OCI-LY3 (cell line): ENCODE results near the gene GTF3C5.
"Not testable (repeated sequence)": the region's sequence is repeated elsewhere in the genome, so short reads cannot be mapped to it uniquely, and the experiment has no call there.

Source experiments
- H2AFZ ChIP-seq: fragments of 200-600, 300-600 bp; shearing (Covaris generic); 2 replicates; pipeline ENCODE4 v1.6.0; 2014; ENCODE audit warnings: antibody characterized with exemption, low read depth, low read length
- H3K27ac ChIP-seq: fragments of 200-600, 300-600 bp; sonication (generic); 2 replicates; pipeline ENCODE4 v1.5.1; 2014; ENCODE audit warnings: mild to moderate bottlenecking, low read length, moderate library complexity, mixed read lengths
- H3K27me3 ChIP-seq: fragments of 200-600, 300-600 bp; sonication (generic); 2 replicates; pipeline ENCODE4 v1.6.1; 2014; ENCODE audit warnings: low read depth, low read length, mixed read lengths
- H3K36me3 ChIP-seq: fragments of 200-600, 300-600 bp; sonication (generic); replicated peaks from 2 replicates; pipeline ENCODE3; 2014; ENCODE audit warnings: low read depth, low read length, mixed read lengths
- H3K4me1 ChIP-seq: fragments of 300-600, 200-600 bp; sonication (generic); 2 replicates; pipeline ENCODE4 v1.6.1; 2014; ENCODE audit warnings: low read length, mixed read lengths
- H3K4me2 ChIP-seq: fragments of 200-600, 300-600 bp; sonication (generic); 2 replicates; pipeline ENCODE4 v1.6.1; 2014; ENCODE audit warnings: low read length, mixed read lengths
- H3K4me3 ChIP-seq: fragments of 300-600, 200-600 bp; sonication (generic); 2 replicates; pipeline ENCODE4 v1.5.1; 2014; ENCODE audit warnings: antibody characterized with exemption, mild to moderate bottlenecking, low read length, moderate library complexity
- H3K79me2 ChIP-seq: fragments of 300-600, 200-600 bp; shearing (Covaris generic); 2 replicates; pipeline ENCODE4 v1.6.1; 2014; ENCODE audit warnings: mild to moderate bottlenecking, low read length, mixed read lengths
- H3K9ac ChIP-seq: fragments of 300-600, 200-600 bp; shearing (Covaris generic); 2 replicates; pipeline ENCODE4 v1.6.0; 2014; ENCODE audit warnings: mild to moderate bottlenecking, low read length, moderate library complexity
- H3K9me3 ChIP-seq: fragments of 200-600, 300-600 bp; shearing (Covaris generic); 2 replicates; pipeline ENCODE4 v1.6.1; 2014; ENCODE audit warnings: low read length, mixed read lengths; ENCODE audit not compliant: insufficient read depth
- H4K20me1 ChIP-seq: fragments of 200-600, 300-600 bp; sonication (generic); 2 replicates; pipeline ENCODE4 v1.6.1; 2016; ENCODE audit warnings: low read length, mixed read lengths; ENCODE audit not compliant: insufficient read depth
- EZH2phosphoT487 ChIP-seq: fragments of 200-600 bp; shearing (Covaris generic); IDR thresholded peaks from 2 replicates; pipeline ENCODE4 v1.6.1; 2018; ENCODE audit warnings: antibody characterized with exemption, mixed run types, low read depth
- TF ChIP-seq, protein P1 (sequence below): fragments of 200-600, 300-600 bp; sonication (generic); IDR thresholded peaks from 2 replicates; pipeline ENCODE4 v1.5.1; 2014; ENCODE audit warnings: antibody characterized with exemption, low read length, low read depth

GTF3C5 gene

GRCh38 chr9:133062569-133062968, 31.8 kb downstream of the GTF3C5 start:
- H3K4me2 ChIP-seq, H3K27me3 ChIP-seq, H4K20me1 ChIP-seq, H3K4me3 ChIP-seq, H3K36me3 ChIP-seq, H3K9me3 ChIP-seq, H3K79me2 ChIP-seq, H3K27ac ChIP-seq, H3K4me1 ChIP-seq, H3K9ac ChIP-seq, H2AFZ ChIP-seq: not testable (repeated sequence)

DNA sequence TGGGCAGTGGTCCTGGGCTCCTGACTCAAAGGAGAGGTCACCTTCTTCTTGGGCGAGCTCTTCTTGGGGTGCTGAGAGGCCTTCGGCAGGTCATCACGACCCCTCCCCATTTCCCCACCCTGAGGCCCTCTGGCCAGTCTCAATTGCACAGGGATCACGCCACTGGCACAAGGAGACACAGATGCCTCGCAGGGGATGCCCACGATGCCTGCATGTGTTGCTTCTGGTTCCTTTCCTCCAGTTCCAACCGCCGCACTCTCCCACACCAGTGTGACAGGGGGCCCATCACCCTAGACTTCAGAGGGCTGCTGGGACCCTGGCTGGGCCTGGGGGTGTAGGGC, 32.3 kb downstream of the GTF3C5 start:
- Histone ChIP-seq H3K27ac (no peak overlapping the region), H3K9me3 (no peaks in the 10 kb centered on the region), H4K20me1 (no peaks in the 10 kb centered on the region), H2AFZ (no peak overlapping the region), H3K9ac (no peak overlapping the region), H3K4me3 (no peak overlapping the region), H3K27me3 (no peaks in the 10 kb centered on the region), H3K79me2 (no peaks in the 10 kb centered on the region), H3K36me3 (no peaks in the 10 kb centered on the region), H3K4me2 (no peak overlapping the region), H3K4me1 (no peaks in the 10 kb centered on the region)
- no peak for TF ChIP-seq EZH2phosphoT487
- TF ChIP-seq, protein P1, sequence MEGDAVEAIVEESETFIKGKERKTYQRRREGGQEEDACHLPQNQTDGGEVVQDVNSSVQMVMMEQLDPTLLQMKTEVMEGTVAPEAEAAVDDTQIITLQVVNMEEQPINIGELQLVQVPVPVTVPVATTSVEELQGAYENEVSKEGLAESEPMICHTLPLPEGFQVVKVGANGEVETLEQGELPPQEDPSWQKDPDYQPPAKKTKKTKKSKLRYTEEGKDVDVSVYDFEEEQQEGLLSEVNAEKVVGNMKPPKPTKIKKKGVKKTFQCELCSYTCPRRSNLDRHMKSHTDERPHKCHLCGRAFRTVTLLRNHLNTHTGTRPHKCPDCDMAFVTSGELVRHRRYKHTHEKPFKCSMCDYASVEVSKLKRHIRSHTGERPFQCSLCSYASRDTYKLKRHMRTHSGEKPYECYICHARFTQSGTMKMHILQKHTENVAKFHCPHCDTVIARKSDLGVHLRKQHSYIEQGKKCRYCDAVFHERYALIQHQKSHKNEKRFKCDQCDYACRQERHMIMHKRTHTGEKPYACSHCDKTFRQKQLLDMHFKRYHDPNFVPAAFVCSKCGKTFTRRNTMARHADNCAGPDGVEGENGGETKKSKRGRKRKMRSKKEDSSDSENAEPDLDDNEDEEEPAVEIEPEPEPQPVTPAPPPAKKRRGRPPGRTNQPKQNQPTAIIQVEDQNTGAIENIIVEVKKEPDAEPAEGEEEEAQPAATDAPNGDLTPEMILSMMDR, result no peak

DNA sequence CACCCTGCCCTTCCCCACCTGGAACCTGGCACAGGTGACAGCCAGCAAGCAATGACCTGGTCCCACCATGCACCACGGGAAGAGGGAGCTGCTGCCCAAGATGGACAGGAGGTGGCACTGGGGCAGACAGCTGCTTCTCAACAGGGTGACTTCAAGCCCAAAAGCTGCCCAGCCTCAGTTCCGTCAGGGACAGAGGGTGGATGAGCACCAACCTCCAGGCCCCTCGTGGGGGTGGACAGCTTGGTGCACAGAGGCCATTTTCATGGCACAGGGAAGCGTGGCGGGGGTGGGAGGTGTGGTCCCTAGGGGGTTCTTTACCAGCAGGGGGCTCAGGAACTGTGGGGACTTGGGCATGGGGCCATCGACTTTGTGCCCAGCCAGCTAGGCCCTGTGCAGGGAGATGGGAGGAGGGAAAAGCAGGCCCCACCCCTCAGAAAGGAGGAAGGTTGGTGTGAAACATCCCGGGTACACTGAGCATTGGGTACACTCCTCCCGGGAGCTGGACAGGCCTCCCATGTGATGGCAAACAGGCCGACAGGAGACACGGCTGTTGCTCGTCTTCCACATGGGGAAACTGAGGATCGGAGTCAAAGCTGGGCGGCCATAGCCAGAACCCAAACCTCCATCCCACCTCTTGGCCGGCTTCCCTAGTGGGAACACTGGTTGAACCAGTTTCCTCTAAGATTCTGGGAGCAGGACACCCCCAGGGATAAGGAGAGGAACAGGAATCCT, 32.9 kb downstream of the GTF3C5 start:
- no peak overlapping the region for H3K4me2 ChIP-seq
- no peaks in the 10 kb centered on the region for H4K20me1 ChIP-seq
- H3K27me3 ChIP-seq, result no peaks in the 10 kb centered on the region
- H3K4me1 ChIP-seq, result no peaks in the 10 kb centered on the region
- no peak overlapping the region for H3K27ac ChIP-seq
- H3K9me3 ChIP-seq, result no peaks in the 10 kb centered on the region
- H3K4me3 ChIP-seq, result no peak overlapping the region
- H3K9ac ChIP-seq, result no peak overlapping the region
- H2AFZ ChIP-seq, result no peak overlapping the region
- no peak for TF ChIP-seq EZH2phosphoT487
- TF ChIP-seq, protein P1, result no peak
- no peaks in the 10 kb centered on the region for H3K79me2 ChIP-seq
- no peaks in the 10 kb centered on the region for H3K36me3 ChIP-seq

GRCh38 chr9:133064241-133065069, 33.7 kb downstream of the GTF3C5 start:
- Histone ChIP-seq H3K79me2 (no peaks in the 10 kb centered on the region), H3K4me2 (no peak overlapping the region)

More at GRCh38 chr9:133064241-133065069, 33.7 kb downstream of the GTF3C5 start:
- Histone ChIP-seq H3K4me1 (no peaks in the 10 kb centered on the region), H3K4me3 (no peak overlapping the region), H3K36me3 (no peaks in the 10 kb centered on the region), H3K27ac (no peak overlapping the region), H3K9ac (no peak overlapping the region), H2AFZ (no peak overlapping the region), H3K9me3 (no peaks in the 10 kb centered on the region), H3K27me3 (no peaks in the 10 kb centered on the region), H4K20me1 (no peaks in the 10 kb centered on the region)
- no peak for TF ChIP-seq EZH2phosphoT487
- TF ChIP-seq, protein P1, result no peak
